HG03575 (cell line): ENCODE measurements around the gene GRIFIN.
"Not testable (repeated sequence)": the region's sequence is repeated elsewhere in the genome, so short reads cannot be mapped to it uniquely, and the experiment has no call there.

Experiments
- ATAC-seq: cut with Tn5 transposase; IDR thresholded peaks from one replicate; pipeline ENCODE4 v1.9.1; 2021; ENCODE audit not compliant: unreplicated experiment, insufficient number of reproducible peaks, low FRiP score; ENCODE audit errors: extremely low read depth

GRIFIN gene

GRCh38 chr7:2470204-2471021, 5.8 kb downstream of the GRIFIN start:
- ATAC-seq: no peak

GRCh38 chr7:2469460-2470203, 6.6 kb downstream of the GRIFIN start:
- ATAC-seq: not testable (repeated sequence)

- no peak for ATAC-seq
Observed at GRCh38 chr7:2468227-2468626, 8.0 kb downstream of the GRIFIN start.

DNA sequence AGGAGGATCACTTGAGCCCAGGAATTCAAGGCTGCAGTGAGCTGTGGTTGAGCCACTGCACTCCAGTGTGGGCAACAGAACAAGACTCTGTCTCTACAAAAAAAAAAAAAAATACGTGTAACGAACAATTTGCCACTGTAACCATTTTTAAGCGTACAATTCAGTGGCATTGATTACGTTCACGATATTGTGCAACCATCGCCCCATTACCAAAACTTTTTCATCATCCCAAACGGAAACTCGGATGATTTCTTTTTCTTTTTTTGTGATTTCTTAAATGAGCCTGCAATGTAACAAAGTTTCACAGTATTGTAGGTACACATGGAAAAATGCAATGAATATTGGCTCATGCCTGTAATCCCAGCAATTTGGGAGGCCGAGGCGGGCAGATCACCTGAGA, 9.5 kb downstream of the GRIFIN start:
- ATAC-seq: no peak

- ATAC-seq: no peak
Observed at GRCh38 chr7:2465928-2466327, 10.3 kb downstream of the GRIFIN start.

GRCh38 chr7:2462731-2463130, 13.5 kb downstream of the GRIFIN start:
- ATAC-seq: no peak

GRCh38 chr7:2461268-2462026, 14.8 kb downstream of the GRIFIN start:
- no peak for ATAC-seq

DNA sequence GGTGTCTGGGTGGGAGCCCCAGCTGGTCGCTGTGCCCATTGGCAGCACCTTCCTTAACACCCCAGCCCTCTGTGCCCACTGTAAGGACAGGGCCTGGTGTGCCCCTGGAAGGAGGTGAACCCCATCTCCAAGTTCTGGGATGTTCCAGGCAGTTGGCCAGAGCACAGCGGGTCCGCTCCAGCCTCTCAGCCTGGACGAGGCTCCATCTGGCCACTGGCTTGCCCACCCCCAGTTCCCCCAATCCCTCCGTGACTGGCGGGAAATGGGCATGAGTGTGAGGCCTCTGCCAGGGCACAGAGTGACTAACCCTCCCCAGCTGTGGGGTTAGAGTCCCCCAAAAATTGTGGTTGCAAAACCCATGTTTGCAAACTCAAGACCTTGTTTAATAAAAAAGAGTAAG, 15.6 kb downstream of the GRIFIN start:
- no peak for ATAC-seq

DNA sequence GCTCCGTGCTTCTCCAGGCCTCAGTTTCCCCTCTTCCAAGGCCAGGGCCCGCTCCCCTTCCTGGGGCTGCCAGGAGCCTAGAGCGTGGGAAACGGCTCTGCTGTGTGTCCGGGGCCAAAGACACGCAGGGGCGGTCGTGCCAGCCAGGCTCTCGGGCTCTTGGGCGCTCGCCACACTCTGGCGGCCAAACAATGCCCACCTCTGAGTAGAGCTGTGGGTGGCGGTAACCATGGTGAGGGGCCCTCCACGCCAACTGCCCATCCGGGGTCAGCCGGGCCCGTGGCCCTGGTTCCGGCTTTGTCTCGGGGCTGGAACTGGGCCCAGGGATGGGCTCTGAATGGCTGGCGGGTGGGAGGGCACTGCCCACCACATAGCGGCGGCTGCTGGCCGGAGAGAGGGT, 16.0 kb downstream of the GRIFIN start:
- no peak for ATAC-seq

DNA sequence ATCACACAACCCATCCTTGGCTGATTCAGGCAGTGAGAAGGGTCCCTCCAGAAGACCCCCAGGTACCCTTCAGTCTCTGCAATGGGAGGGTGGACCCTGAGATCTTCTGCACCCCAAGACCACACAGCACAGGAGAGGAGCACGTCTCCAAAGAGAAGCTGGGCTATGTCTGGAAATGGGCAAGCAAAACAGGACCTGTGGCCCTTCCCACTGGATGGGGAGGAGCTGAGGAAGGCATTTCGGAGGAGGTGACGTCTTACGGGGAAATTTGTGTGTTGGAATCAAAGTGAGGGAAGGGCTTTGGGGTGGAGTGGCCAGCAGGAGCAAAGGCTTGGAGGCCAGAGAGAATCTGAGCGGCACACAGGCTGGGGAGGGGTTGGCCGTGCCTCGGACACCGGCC, 16.5 kb downstream of the GRIFIN start:
- ATAC-seq: no peak

DNA sequence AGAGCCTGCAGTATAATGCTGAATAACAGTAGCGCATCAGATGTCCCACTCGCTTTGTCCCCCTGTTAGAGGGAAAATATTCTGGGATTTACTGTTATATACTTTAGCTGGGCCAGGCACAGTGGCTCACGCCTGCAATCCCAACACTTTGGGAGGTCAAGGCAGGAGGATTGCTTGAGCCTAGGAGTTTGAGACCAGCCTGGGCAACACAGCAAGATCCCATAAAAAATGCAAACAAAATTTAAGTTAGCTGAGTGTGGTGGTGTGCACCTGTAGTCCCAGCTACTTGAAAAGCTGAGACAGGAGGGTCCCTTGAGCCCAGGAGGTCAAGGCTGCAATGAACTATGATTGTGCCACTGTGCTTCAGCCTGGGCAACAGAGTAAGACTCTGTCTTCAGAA, 22.3 kb downstream of the GRIFIN start:
- not testable (repeated sequence) for ATAC-seq

GRCh38 chr7:2452643-2453270, 23.4 kb downstream of the GRIFIN start:
- no peak for ATAC-seq

- no peak for ATAC-seq
Observed at GRCh38 chr7:2452074-2452507, 24.1 kb downstream of the GRIFIN start.

DNA sequence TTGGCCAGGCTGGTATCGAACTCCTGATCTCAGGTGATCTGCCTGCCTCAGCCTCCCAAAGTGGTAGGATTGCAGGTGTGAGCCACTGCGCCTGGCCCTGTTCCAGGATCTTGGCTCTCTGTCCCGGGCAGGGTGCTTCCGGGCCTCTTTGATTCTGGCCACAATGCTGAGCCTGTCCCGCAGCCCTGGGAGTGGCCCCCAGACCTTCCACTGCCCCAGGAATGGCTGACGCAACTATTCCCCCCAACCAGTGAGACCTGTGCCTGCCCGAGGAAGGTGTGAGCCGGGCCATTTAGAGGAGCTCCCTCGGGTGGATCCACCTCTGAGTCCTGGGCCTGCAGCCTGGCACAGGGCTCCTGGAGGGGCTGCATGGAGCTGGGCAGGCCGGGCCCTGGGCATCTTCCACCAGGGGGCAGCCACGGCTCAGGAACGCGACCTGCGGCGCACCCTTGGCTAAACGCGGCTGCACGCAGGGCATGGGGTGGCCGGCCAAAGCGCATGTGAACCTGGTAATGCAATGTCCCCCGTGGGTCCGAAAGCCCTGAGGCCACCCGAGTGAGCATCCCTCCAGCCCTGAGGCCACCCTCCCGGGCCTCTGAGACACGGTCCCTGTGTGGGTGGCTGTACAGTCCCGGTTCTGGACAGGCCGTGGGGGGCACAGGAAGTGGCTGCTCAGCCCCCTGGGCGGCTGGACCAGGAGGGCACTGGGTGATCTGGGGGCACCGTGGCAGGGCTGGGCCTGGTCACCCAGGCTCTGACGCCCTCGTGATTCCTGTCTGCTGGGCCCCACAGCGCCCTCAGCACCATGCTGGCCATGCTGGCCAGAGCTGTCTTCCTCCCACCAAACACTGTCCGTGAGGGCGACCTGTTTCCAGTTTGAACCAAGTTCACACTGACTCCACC, 24.8 kb downstream of the GRIFIN start:
- ATAC-seq: no peak

DNA sequence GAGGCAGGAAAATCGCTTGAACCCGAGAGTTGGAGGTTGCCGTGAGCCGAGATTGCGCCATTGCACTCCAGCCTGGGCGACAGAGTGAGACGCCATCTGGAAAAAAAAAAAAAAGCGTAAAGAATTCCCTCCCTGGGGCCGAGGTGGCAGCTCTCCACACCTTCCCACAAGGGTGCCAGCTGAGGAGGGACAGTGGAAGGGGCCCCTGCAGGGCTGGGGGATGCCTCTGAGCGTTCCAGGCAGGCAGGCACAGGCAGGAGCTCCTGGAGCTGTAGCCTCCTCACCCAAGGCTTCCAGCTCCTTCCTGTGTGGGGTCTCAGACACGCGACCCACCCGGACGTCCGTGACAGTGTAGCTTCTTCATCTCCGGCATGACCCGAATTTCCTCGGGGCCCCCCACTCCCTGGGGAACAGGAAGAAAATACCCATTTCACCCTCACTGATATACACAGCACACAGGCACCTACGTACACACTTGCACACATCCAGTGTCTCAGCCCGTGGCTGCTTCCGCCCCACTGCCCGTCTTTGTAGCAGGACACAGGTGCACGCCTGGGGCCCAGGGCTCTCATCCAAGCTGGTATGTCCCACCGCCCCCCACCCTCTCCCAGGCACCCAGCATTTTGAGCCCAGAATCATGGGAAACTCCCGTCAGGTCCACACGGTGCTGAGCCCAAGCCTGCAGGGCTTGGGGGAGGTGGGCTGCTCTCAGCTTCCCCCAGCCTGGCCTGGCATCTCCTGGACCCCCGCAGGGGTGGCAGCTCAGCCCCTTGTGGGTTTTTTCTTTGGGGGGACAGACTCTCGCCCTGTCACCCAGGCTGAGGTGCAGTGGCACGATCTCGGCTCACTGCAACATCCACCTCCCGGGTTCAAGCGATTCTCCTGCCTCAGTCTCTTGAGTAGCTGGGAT, 25.7 kb downstream of the GRIFIN start:
- ATAC-seq: no peak

DNA sequence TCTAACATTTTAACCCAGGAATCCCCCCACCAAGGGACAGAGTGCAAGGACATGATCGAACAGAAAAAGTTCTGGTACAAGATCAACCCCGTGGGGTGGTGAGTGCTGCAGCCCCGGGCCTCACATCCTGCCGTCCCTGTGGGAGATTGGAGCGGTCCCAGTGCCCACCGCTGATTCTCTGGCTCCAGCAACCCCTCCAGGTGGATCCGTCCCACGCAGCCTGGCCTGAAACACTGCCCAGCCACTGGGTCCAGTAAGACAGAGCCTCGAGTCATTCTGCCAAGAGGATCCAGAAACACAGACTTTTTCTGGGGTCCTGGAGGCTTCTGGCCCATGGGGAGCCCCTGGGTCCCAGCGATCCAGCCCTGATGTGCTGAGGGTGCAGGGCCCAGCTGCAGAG, 29.5 kb downstream of the GRIFIN start:
- no peak for ATAC-seq

GRCh38 chr7:2445898-2446555, 30.2 kb downstream of the GRIFIN start:
- no peak for ATAC-seq
